ENCODE results near the gene CACNA1S.

CACNA1S gene

DNA sequence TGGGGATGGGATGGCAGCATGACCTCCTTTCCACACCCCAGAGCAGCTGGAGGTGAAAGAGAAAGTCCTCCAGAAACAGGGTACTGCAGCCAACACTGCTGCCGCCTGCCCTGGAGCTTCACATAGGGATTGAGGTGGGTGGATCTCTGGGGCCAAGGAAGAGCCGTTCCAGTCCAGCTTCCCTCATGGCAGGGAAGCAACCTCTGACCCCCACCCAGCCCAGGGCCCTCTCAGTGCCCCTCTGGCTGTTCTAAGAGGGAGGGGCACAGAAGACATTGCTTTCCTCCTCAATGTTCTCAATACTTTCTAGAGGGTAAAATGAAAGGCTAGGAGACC lies 94.4 kb downstream of the CACNA1S start:
- no peak overlapping the region for H3K4me3 ChIP-seq (ENCODE audit: low read depth, low read length)
- TF ChIP-seq, protein P1, sequence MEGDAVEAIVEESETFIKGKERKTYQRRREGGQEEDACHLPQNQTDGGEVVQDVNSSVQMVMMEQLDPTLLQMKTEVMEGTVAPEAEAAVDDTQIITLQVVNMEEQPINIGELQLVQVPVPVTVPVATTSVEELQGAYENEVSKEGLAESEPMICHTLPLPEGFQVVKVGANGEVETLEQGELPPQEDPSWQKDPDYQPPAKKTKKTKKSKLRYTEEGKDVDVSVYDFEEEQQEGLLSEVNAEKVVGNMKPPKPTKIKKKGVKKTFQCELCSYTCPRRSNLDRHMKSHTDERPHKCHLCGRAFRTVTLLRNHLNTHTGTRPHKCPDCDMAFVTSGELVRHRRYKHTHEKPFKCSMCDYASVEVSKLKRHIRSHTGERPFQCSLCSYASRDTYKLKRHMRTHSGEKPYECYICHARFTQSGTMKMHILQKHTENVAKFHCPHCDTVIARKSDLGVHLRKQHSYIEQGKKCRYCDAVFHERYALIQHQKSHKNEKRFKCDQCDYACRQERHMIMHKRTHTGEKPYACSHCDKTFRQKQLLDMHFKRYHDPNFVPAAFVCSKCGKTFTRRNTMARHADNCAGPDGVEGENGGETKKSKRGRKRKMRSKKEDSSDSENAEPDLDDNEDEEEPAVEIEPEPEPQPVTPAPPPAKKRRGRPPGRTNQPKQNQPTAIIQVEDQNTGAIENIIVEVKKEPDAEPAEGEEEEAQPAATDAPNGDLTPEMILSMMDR (IDR thresholded peaks at IDR 0.05; ENCODE audit: borderline replicate concordance, insufficient read depth, low read depth, low read length): no peak

DNA sequence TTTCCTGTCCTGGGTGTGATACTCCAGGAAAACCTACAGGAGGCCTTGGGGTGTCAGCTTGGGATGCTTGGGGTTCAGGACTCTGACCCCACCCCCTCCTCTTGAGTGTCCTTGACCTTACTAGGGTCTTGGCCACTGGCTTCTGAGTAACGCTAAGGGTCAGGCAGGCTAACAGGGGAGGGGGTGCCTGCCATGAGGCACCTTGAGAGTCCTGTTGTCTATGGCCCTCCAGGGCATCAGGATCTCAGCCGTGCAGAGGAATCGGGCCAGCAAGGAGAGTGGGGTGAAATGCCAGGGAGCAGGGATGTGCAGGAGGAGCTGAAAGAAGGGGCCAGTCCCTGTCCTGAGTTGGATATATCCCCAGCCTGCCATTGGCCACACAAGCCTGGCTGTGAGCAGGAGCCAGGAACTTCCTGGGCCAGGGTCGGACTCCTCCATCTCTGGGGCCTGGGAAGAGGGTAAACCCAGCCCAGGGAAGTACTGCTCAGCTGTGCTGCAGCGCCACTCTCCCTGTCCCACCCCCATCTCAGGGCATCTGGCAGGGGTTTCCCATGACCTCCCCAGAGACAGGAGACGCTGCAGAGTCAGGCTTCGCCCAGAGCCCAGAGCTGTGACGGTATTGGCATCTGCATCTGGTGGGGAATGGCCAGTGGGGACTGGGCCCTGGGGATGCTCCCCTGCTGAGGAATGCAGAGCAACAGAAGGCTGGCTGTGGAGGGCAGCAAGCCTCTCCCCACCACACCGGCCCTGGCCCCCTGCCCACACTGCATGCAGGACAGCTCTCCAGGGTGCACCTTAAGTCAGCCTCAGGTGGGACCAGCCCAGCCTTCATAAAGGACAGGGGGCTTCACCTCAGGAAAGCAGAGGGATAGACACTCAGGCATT lies 95.0 kb downstream of the CACNA1S start:
- TF ChIP-seq, protein P1 (IDR thresholded peaks at IDR 0.05; ENCODE audit: borderline replicate concordance, insufficient read depth, low read depth, low read length): no peak
- H3K4me3 ChIP-seq (ENCODE audit: low read depth, low read length): no peak overlapping the region

DNA sequence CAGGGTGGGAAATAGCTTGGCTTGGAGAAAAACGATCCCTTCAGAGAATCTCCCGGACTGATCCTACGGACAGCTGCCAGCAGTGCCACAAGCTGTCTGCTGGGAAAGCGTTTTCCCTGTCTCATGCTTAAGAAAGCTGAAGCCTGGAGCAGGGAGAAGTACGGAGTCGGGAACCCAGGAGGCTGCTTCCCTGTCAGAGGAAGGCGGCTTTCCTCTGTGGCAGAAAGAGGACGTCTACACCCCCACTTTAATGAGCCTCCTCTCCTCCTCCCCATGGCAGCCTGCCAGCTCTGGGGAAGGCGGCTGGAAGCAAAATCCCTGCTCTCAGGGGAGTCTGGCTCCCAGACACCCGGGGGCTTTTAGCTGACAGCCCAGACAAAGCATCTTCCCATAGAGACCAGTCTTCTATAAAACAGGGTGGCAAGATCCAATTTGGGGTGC lies 96.0 kb downstream of the CACNA1S start:
- no peak overlapping the region for H3K4me3 ChIP-seq (ENCODE audit: low read depth, low read length)
- TF ChIP-seq, protein P1 (IDR thresholded peaks at IDR 0.05; ENCODE audit: borderline replicate concordance, insufficient read depth, low read depth, low read length): no peak

DNA sequence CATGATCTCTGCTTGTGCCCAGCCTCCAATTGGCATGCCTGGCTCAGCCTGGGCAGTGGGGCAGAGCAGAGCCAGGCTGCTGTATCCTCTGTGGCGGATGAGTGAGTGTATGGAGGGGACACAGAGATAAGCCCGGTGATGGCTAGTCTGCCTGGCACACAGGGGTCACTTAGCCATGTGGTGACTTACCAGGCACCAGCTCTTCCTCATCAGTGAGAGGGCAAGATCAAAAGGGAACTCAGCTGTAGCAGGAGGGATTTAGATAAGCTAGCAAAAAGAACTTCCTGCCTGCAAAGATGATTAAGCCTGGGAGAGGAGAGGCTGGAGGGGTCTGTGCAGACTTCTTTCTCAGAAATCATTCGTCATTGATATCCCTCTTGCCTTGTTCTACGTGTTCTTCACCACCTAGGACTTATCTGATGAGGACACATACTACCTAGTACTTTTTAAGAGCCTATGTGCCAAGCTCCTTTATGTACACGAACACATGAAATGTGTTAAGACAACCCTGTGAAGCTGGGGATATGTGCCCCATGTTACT lies 96.6 kb downstream of the CACNA1S start:
- H3K4me3 ChIP-seq (ENCODE audit: low read depth, low read length): no peak overlapping the region
- TF ChIP-seq, protein P1 (IDR thresholded peaks at IDR 0.05; ENCODE audit: borderline replicate concordance, insufficient read depth, low read depth, low read length): no peak

DNA sequence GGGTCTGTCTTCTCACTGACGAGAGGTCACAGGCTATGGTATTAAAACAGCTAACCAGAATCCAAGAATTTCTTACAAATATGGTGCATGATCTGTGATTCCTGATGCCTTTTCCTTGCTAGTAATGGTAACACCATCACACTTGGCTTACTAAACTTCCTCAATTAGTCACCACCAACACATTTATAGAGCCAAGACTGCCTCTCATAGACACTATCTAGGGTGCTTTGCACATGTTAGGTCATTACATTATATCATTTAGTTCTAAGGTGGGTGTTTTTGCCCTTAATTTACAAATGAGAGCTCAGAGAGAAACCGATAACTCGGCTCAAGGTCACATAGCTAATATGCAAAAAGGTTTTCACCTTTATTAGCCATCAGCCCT lies 97.4 kb downstream of the CACNA1S start:
- no peak overlapping the region for H3K4me3 ChIP-seq (ENCODE audit: low read depth, low read length)
- TF ChIP-seq, protein P1 (IDR thresholded peaks at IDR 0.05; ENCODE audit: borderline replicate concordance, insufficient read depth, low read depth, low read length): no peak

DNA sequence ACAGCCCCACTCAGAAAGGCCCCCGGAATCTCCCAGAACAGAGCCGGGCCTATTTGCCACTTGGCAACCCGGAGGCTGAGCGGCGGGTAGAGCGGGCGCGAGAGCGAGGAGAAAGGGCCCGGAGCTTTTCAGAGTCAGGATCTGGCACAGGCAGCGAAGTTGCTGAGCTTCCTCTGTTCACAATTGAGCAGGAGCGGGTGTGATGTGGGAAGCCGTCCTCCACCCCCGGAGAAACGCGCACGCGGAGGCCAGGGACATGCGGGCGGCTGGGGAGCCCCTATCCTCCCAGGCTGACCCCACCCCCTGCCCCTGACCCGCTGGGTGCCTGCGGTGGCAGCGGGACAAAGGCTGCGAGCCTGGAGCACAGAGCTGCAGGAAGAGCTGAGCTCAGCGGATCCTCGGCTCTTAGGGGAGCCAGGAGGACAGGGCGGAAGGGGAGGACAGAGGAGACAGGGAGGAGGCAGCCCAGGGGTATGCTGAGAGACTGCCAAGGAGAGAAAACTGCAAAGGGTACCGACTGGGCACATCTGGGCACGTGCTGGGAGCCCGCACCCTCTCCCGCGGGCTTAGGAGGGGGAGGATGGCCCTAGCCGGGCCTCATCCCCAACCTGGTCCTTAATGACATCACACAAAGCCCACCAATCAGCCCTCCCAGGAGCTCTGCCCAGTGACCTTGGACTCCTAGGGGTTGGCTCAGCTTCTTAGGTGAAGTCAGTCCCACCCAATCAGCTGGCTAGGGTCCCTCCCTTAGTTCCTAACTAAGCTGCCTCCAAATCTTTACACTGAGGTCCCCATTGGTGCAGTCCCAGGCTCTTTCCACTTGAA lies 98.0 kb downstream of the CACNA1S start:
- H3K4me3 ChIP-seq (ENCODE audit: low read depth, low read length): no peak overlapping the region
- TF ChIP-seq, protein P1 (IDR thresholded peaks at IDR 0.05; ENCODE audit: borderline replicate concordance, insufficient read depth, low read depth, low read length): no peak

Measured in GM12875 (cell line).